ENCODE results near the gene MVD. TPM values are rescaled to one million over a fixed set of nuclear protein-coding genes. Genes with fewer than 3 reads are reported as not detected.

Gene MVD
- total RNA-seq, 2 donors from 2014 or later, result 34.7 to 40.0 TPM

DNA sequence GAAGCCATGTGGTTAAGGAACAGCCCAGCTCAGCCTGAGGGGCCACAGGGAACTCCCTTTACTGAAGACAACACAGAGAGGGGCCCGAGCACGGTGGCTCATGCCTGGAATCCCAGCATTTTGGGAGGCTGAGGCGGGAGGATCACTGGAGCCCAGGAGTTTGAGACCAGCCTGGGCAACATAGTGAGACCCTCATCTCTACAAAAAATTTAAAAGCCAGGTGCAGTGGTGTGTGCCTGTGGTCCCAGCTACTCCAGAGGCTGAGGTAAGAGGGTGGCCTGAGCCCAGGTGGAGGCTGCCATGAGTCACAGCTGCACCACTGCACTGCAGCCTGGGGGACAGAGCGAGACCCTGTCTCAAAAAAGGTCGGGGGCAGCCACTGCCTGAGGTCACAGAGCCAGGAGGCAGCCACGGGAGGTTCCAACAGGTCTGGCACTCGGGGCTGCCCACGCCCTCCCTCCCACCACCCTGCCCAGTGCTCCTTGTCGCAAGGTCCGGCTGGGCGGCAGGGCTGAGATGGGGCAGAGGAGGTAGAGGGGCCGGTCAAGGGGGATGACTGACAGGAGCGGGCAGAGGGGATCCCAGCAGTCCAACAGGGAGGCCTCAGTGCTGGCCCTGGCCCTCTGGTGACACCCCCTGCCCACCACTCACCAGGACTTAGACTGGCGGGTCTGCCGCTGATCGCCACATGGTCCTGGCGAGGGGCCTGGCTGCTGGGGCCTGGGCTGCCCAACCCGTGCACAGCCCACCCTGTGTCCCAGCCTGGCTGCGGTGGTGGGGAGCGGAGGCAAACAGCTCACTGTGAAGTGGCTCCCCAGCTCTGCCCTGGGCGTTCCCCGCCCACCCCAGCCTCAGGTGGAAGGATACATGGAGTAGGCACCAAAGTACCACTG, 15.5 kb downstream of the MVD start:
- no peak overlapping the region for H3K27ac ChIP-seq
- no peaks in the 10 kb centered on the region for H3K9me3 ChIP-seq
- H3K36me3 ChIP-seq, result no peaks in the 10 kb centered on the region
- TF ChIP-seq POLR2AphosphoS5 (IDR thresholded peaks at IDR 0.05) (no peak), POLR2A (IDR thresholded peaks at IDR 0.05) (no peak)
- TF ChIP-seq, protein P1, sequence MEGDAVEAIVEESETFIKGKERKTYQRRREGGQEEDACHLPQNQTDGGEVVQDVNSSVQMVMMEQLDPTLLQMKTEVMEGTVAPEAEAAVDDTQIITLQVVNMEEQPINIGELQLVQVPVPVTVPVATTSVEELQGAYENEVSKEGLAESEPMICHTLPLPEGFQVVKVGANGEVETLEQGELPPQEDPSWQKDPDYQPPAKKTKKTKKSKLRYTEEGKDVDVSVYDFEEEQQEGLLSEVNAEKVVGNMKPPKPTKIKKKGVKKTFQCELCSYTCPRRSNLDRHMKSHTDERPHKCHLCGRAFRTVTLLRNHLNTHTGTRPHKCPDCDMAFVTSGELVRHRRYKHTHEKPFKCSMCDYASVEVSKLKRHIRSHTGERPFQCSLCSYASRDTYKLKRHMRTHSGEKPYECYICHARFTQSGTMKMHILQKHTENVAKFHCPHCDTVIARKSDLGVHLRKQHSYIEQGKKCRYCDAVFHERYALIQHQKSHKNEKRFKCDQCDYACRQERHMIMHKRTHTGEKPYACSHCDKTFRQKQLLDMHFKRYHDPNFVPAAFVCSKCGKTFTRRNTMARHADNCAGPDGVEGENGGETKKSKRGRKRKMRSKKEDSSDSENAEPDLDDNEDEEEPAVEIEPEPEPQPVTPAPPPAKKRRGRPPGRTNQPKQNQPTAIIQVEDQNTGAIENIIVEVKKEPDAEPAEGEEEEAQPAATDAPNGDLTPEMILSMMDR (IDR thresholded peaks at IDR 0.05), result no peak
- no peaks in the 10 kb centered on the region for H3K4me1 ChIP-seq (replicated peaks)
- intact Hi-C loops (cut with DNase I), result no loop called here
- no peak overlapping the region for H3K4me3 ChIP-seq
- H3K27me3 ChIP-seq (replicated peaks; ENCODE audit: insufficient read depth), result no peaks in the 10 kb centered on the region
- DNase-seq (ENCODE audit: low spot score), result no peak
- 91% methylated on average over 22 of the region's 22 CpGs for WGBS

DNA sequence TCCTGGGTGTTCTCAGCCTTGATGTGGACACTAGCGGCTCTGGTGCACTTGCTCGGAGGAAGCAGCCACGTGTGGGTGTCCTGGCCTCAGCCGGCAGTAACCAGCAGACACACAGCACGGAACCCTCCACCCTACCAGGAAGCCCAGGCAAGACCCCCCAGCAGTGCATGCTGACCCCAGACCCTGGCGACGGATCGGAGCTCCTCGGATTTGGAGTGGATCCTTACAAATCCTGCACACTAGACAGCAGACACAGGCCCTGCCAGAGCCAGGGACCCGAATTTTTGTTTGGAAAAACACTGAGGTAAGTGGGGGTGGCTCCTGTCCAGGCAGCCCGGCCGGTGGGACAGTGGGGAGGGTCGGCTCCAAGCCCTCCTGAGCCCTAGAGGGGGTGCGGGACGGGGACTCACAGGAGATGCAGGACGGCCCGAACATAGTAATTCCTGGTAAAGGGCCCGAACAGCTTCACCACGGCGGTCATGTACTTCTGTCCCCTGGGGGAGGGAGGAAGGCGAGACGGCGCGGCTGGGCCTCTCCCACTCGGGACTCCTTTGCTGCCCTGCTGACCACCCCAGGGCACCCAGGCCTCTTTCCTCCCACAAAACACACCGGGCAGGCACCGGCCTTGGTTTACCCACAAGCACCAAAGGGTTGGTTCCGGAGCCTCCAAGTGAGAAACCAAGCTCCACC, 16.4 kb downstream of the MVD start:
- no peak for TF ChIP-seq POLR2AphosphoS5 (IDR thresholded peaks at IDR 0.05)
- TF ChIP-seq, protein P1 (IDR thresholded peaks at IDR 0.05), result no peak
- TF ChIP-seq POLR2A (IDR thresholded peaks at IDR 0.05), result no peak
- H3K4me1 ChIP-seq (replicated peaks), result no peaks in the 10 kb centered on the region
- H3K27me3 ChIP-seq (replicated peaks; ENCODE audit: insufficient read depth), result no peaks in the 10 kb centered on the region
- no peak overlapping the region for H3K4me3 ChIP-seq
- no peak overlapping the region for H3K27ac ChIP-seq
- WGBS, result 89% methylated on average over 28 of the region's 28 CpGs
- no peaks in the 10 kb centered on the region for H3K9me3 ChIP-seq
- DNase-seq (ENCODE audit: low spot score), result no peak
- no peaks in the 10 kb centered on the region for H3K36me3 ChIP-seq
- intact Hi-C loops (cut with DNase I), result no loop called here

DNA sequence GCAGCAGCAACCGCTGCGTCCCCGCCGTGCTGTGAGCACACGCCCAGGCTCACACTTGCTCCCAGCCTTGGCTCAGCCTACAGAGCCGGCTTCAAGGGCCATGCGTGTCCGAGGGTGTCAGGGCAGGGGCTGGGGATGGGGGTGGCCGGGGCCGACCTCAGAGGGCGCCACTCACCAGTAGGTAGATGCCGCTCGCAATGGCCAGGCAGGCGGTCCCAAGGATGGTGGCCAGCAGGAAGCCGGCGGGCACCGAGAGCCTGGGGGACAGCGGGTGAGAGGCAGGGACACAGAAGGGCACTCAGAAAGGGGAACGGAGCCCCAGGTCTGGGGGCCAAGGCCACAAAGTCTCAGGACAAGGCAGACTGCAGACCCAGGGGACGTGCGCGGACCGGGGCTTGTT, 16.9 kb downstream of the MVD start:
- intact Hi-C loops (cut with DNase I), result no loop called here
- H3K36me3 ChIP-seq, result no peaks in the 10 kb centered on the region
- H3K9me3 ChIP-seq, result no peaks in the 10 kb centered on the region
- no peak overlapping the region for H3K27ac ChIP-seq
- no peak for TF ChIP-seq POLR2AphosphoS5 (IDR thresholded peaks at IDR 0.05)
- TF ChIP-seq, protein P1 (IDR thresholded peaks at IDR 0.05), result no peak
- TF ChIP-seq POLR2A (IDR thresholded peaks at IDR 0.05), result no peak
- WGBS, result 90% methylated on average over 23 of the region's 23 CpGs
- no peak for DNase-seq (ENCODE audit: low spot score)
- no peak overlapping the region for H3K4me3 ChIP-seq
- no peaks in the 10 kb centered on the region for H3K4me1 ChIP-seq (replicated peaks)
- no peaks in the 10 kb centered on the region for H3K27me3 ChIP-seq (replicated peaks; ENCODE audit: insufficient read depth)

DNA sequence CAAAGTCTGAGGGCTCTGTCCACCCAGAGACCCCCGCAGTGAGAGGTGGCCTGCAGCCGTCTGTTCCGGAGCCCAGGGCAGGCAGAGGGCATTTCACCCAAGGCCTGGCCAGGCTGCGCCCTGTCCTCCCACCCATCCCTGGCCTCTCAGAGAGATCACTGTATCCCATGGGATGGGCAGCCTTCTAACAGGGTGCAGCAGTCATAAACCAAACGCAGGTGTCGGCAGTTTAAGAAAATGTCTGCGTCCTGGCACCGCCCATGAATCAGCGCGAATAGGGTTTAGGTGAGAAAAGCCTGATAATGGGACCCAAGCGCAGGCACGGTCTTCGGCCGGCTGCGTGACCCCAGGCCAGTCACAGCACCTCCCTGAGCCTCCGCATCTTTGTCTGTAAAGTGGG, 17.4 kb downstream of the MVD start:
- WGBS, result 90% methylated on average over 16 of the region's 16 CpGs
- peaks cover 4% of the 10 kb centered on the region for H3K27me3 ChIP-seq (replicated peaks; ENCODE audit: insufficient read depth)
- no peak overlapping the region for H3K4me3 ChIP-seq
- intact Hi-C loops (cut with DNase I), result no loop called here
- TF ChIP-seq POLR2A (IDR thresholded peaks at IDR 0.05) (no peak), POLR2AphosphoS5 (IDR thresholded peaks at IDR 0.05) (no peak)
- TF ChIP-seq, protein P1 (IDR thresholded peaks at IDR 0.05), result no peak
- no peaks in the 10 kb centered on the region for H3K9me3 ChIP-seq
- DNase-seq (ENCODE audit: low spot score), result no peak
- no peak overlapping the region for H3K27ac ChIP-seq
- no peaks in the 10 kb centered on the region for H3K4me1 ChIP-seq (replicated peaks)
- H3K36me3 ChIP-seq, result no peaks in the 10 kb centered on the region
